ENCODE results near the gene SLC39A10.
"Not testable (repeated sequence)": the region's sequence is repeated elsewhere in the genome, so short reads cannot be mapped to it uniquely, and the experiment has no call there.

The SLC39A10 gene

DNA sequence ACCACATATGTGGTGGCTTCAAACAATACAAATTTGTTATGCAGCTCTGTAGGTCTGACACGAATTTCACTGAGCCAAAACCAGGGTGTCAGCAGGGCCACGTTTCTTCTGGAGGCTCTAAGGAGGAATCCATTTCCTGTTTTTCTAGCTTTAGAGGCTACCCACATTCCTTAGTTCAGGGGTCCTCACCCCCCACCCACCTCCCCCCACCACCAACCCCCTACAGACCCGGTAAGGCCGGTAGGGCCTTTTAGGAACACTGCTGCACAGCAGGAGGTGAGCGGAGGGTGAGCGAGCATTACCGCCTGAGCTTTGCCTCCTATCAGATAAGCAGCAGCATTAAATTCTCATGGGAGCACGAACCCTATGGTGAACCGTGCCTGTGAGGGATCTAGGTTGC lies 10.6 kb upstream of the SLC39A10 start:
- DNase-seq (ENCODE audit: low spot score): no peak

DNA sequence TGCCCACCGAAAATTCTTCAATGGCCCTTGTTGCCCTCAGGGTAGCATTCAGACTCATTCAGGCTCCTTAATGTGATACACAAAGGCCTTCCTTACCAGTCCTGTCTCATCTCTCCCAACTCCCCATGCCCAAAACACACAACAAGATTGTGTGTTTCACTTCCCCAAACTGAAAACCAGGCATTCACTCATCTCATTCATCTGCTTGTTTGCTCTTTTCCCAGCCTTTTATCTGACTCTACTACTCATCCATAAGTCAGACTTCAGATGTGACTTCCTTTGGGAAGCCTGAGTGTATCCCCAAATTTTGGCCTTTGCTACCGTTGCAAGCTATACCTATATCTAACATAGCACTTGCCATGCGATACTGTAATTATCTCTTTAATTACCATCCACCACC lies 9.7 kb upstream of the SLC39A10 start:
- DNase-seq (ENCODE audit: low spot score): no peak

DNA sequence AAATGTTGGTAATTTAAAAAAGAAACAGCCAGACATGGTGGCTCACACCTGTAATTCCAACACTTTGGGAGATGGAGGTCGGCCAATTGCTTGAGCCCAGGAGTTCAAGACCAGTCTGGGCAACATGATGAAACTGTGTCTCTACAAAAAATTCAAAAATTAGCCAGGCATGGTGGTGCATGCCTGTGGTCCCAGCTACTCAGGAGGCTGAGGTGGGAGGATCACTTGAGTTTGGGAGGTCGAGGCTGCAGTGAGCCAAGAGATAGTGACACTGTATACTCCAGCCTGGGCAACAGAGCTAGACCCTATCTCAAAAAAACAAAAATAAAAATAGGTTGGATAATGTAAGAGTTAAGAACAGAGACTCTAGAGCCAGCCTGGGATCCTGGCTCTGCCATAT lies 8.7 kb upstream of the SLC39A10 start:
- not testable (repeated sequence) for DNase-seq (ENCODE audit: low spot score)

DNA sequence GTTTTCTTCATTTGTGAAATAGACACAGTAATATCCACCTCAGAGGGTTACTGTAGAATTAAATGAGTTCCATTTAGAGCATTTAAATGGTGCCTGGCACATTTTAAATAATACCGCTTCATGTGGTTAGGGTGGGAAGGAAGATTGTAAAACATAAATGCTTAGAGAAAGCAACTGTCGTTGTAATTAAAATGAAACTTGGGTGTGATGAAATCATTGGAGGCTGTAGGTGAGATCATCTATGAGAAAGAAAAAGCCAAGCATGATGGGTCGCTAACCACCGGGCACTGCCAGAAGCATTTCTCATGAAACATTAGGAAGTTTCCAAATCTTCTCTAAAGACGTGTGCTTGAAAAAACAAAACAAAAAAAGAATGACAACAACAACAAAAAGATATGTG lies 8.2 kb upstream of the SLC39A10 start:
- DNase-seq (ENCODE audit: low spot score): no peak

DNA sequence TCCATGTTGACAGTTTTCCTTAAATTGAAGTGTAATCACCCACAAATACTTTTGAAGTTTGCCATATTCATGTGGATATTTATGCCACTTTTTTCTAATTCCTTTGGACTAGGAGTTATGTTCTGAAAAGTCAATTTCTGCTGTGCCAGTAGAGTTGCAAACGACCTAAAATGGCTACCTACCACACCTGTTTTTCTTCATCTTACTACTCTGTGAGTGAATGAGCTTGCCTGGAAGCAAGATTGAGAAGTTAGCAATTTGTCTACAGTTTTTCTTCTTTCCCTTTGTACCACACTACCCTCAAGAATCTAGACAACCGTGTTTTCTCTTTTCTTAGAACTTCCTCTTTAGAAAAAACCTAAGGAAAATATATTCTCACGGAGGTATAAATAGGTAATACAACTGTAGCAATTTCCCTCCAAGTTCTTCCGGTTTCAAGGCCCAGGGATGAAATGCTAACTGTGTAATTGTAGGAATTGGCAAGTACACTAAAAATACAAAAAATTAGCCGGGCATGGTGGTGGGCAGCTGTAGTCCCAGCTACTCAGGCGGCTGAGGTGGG lies 7.3 kb upstream of the SLC39A10 start:
- no peak for DNase-seq (ENCODE audit: low spot score)

DNA sequence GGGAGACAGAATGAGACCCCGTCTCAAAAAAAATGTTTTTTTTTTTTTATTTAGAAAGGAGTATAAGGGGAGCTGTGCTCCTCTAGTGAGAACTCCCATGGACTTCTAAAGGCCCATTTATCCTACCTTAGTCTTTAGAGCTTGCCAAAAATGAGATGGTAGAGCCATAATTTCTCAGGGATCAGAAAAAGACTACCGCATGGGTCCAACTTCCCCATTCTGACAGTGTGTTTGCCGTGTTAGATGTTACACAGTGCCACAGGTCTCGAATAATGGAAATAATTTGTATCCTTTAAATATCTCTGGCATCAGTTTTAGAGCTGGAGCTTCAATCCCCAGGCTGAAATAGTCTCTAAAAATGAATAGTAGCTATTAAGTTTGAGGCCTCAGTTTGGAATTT lies 6.0 kb upstream of the SLC39A10 start:
- no peak for DNase-seq (ENCODE audit: low spot score)

DNA sequence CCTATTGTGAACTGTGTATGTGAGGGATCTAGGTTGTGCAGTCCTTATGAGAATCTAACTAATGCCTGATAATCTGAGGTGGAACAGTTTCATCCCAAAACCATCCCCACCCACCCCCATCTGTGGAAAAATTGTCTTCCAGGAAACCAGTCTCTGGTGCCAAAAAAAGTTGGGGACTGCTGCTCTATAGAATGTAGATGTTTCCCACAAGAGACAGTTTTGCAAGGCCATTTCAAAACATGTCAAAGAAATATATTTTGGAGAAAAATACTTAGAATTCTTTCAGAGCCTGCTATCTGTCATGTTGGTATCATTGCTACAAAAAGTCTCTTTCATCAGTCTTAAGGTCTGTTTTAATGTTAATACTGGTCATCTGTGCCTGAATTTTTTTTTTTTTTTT lies 4.1 kb upstream of the SLC39A10 start:
- no peak for DNase-seq (ENCODE audit: low spot score)

DNA sequence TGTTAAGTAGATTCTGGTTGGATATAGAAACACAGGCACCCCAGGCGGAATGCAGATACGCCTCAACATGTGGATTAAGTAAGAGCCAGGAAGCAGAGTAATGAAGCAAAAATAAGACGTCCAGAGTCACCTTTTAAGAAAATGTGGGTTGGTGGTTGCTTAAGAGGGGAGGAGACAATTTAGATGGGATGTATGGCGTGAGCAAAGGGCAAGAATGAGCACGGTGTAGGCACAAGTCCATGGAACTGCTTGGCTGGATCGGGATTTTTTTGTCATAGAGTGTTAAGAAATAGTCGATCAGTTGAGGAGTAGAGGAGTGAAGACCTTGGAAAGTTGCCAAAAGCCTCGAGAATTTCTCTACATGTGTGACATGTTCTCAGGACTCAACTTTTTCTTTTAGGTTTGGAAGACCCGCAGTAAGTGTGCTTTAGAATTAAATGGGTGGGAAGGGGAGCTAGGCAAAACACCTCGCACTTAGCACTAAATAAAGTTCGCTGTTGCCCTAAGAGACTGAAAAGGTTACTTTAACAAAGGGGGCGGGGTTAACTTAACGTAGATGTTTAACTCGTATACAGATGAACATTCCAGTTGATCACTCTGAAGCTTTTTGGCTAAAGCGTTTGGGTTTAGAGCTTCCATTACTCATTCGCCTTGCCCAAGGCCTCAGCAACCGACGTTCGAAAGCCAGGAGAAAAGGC lies 716 bp upstream of the SLC39A10 start:
- no peak for DNase-seq (ENCODE audit: low spot score)

DNA sequence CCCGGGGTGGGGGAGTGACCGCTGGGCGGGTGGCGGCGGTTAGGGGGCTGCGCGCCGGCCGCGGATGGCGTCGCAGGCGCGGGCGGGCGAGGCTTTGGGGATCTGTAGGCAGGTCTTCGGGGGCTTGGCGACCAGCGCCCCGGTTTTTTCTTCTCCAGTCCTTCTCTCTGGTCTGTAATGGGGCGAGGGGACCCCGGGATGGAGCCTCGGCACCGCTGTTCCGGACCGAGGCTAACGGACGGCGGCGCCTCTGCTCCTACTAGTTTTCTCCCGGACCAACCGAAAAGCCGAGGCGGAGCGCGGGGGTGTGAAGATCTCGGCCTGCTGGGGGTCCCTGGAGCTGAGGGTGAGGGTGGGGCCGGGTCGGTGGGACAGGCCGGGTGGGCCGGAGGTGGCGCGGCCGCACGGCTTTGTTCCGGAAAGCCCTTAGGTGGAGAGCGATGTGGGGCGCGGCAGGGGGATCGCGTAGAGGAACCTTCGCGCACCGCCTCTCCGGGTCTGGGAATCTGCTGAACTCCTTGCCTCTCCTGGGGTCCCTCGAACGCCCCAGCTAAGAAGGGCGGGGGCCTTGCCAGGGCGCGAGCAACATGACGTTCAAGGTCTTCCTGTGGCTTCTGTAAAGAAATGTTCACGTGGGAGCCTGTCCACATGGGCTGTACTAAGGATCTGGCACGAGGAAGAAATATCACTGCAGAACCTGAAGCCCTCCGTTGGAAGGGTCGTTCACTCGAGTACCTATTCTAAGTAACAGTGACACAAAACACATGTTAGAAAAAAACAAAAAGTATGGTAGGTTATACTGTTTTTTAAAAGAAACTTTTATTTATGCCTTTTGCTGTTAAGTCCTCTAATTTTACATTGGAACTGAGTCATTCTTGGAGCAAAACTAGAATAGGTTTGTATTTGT lies 861 bp downstream of the SLC39A10 start:
- peak; percentile 81 for DNase-seq (ENCODE audit: low spot score)

DNA sequence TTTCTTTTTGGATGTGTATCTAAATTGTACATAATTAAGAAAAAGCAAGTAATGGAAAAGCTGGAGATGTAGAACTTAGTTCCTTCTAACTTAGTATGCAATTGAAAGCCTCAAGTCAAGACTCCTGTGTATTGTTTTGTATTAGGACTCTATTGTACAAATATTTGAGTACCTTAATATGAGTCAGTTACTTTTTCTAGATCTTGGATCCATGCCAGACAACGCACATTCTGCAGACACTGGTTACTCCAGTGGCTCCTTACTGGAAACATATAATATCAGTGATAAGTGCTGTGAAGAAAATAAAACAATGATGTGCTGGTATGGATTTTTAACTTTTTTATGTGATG lies 1.5 kb downstream of the SLC39A10 start:
- peak; percentile 53 for DNase-seq (ENCODE audit: low spot score)

DNA sequence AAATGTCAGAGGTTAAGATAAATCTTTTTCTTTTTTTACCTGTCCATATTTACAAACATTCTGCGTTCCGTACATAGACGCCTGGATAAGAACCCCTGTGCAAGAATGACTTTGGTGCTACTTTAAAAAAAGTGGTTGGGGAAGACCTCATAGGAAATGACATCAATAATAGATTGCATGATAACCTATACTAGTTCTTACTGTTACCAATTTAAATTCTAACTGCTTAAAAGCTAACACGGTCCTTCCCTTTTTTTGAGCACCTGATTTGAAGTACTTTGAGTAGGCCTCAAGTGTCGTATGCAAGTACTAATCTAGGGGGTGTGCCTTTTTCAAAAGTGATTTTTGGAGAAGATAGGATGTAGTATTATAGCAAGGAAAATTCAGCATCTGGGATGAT lies 2.1 kb downstream of the SLC39A10 start:
- peak; percentile 13 for DNase-seq (ENCODE audit: low spot score)

DNA sequence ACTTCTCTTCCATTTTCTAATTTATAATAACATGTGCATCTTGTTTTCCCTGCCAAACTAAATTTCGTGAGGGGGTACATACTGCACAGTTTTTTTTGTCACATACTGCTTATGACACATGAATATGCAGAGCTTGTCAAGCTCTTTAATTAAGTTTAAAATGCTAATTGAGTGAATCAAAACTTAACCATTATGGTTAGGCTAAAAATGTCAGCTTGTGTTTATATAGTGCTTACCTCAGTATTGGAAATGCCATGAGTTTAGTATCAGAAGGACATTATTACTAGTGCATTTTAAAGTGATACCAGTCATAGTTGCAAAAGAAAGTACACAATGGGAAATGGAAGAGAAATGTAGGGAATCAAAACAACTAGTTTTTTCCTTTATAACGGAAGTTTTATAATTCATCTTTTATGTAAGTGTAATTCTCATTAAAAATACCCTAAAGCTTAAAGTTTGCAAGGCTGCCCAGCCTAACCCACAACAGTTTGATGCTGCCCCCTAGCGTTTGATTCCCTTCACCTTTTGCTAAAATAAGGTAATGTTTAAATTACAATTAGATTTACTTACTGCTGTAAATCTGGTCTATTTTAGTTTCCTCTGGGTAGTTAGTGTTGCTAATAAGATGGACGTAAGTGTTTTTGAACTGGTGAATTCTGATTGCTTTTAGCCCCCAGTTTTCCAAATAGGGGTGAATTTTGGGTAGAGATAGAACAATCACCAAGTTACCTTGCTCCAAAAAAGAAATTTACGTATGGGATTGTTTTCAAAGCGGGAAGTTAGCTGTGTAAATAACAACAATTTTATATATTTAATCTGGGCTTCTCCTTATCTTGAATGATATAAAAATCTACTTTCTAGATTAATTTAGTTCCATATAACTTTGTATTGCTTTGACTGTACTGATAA lies 3.2 kb downstream of the SLC39A10 start:
- DNase-seq (ENCODE audit: low spot score): peak; percentile 82

DNA sequence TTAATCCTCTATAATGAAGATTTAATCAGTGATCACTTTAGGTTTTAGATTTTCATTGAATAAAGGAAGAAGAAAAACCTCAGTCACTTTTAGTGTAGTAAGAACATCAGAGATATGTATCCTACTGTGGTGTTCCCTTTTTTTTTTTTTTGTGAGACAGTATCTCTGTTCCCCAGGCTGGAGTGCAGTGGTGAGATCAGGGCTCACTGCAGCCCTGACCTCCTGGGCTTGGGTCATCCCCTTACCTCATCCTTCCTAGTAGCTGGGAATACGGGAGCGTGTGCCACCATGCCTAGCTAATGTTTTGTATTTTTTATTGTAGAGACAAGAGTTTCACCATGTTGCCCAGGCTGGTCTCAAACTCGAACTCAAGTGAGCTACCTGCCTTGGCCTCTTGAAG lies 5.1 kb downstream of the SLC39A10 start:
- no peak for DNase-seq (ENCODE audit: low spot score)

DNA sequence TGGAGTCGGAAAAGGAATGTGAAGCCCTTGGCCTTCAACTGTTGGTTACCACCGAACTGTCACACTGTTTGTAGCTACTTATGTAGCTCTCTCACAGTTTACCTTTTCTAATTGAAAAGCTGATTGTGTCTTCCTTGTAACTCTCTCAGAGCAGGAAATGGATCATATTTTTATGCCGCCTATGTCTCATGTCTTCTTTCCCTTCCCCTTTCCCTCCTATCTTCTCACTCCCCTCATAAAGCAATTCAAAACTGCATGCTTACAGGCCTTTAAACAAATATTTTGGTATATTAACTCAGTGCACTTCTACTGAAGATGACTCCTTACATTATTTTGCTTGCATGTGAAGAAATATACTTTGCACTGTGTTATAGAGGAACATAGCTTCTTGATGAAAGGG lies 6.0 kb downstream of the SLC39A10 start:
- DNase-seq (ENCODE audit: low spot score): no peak

DNA sequence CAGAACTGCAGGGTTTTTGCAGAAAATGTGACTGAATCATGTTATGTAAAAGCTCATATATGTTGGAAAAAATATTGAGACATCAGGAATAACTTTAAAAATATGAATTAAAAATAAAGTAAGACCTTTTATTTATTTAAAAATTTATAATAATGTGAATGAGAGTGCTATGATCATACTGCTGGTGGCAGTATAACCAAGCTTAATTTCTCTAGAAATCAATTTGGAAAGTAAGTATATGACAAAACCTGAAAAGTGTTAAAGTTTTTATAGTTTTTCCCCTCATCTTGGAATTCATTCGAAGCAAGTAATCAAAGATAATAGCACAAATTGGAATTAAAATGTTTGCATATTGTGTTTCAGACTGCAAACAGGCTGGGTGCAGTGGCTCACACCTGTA lies 7.5 kb downstream of the SLC39A10 start:
- DNase-seq (ENCODE audit: low spot score): no peak

DNA sequence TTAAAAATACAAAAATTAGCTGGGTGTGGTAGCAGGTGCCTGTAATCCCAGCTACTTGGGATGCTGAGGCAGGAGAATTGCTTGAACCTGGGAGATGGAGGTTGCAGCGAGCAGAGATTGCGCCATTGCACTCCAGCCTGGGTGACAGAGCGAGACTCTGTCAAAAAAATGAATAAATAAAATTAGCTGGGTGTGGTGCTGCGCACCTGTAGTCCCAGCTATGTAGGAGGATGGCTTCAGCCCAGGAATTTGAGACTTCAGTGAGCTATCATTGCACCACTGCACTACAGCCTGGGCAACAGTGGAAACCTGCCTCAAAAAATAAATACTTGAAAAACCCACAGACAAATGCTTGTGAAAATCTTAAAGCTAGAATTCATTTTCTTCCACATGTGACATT lies 8.1 kb downstream of the SLC39A10 start:
- not testable (repeated sequence) for DNase-seq (ENCODE audit: low spot score)

DNA sequence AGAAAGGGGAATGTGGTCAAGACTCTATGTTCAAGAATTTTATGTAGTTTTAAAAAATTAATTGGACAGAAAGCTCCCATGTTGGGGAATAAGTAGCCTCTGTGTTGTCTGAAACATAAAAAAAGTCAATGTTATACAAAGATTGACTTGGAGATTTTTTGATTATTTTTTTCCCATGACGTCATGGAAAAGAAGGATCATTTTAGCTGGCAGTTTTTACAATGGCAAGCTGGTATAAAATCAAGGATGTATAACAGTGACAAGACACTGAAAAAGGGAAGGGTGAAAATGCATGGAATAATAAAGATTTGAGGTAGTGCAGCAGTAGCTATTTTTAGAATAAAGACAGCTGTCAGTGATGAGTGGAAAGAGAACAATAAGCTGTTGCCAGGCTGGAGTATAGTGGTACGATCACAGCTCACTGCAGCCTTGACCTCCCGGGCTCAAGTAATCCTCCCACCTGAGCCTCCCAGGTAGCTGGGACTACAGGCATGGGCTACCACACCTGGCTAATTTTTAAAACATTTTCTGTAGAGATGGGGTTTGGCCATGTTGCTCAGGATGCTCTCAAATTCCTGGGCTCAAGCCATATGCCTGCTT lies 9.2 kb downstream of the SLC39A10 start:
- no peak for DNase-seq (ENCODE audit: low spot score)

DNA sequence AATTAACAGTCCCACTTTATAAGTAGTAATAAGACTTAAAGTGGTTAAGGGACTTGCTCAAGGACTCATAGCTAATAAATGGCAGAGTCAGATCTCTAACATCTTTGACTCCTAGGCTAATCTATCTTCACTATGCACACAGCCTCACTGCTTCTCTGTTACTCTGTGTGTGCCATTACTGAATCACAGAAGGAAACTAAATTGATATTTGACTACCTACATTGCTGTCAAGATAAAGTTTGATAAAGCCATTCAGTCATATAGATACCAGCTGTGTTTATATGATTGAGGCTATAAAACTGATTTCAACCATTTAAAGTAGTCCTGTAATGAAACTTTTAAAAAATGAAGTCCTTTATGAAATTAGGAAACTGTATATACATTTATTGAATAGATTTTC lies 10.9 kb downstream of the SLC39A10 start:
- DNase-seq (ENCODE audit: low spot score): no peak

DNA sequence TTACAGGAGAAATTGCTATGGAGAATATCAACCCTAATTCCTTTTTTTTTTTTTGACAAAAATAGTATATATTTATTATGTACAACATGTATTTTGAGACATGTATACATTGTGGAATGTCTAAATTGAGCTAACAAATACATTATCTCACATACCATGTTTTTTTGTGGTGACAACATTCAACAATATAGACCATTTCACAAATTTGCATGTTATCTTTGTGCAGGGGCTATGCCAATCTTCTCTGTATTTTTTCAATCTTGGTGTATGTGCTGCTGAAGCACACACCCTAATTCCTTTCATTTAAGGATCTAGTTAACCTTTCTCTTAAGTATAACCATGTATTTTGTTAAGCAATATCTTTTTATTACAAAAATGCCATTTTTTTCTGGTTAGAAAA lies 13.2 kb downstream of the SLC39A10 start:
- no peak for DNase-seq (ENCODE audit: low spot score)

DNA sequence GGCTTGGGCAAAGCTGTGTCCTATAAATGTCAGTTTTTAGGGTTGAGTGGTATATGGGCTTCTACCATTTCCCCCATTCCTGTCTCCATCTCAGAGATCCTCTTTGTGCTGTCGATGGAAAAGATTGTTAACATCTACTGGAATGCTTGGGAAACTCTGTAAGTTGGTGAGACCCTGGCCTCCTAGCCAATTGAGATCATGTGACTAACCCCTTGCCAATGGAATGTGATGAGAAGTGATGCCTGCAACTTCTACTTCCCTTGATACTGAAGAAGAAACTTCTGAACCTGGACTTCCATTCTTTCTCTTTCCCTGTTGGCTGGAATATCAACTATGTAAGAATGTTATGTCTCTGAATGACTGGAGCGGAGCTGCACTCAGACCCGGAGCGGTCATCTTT lies 14.5 kb downstream of the SLC39A10 start:
- no peak for DNase-seq (ENCODE audit: low spot score)

DNA sequence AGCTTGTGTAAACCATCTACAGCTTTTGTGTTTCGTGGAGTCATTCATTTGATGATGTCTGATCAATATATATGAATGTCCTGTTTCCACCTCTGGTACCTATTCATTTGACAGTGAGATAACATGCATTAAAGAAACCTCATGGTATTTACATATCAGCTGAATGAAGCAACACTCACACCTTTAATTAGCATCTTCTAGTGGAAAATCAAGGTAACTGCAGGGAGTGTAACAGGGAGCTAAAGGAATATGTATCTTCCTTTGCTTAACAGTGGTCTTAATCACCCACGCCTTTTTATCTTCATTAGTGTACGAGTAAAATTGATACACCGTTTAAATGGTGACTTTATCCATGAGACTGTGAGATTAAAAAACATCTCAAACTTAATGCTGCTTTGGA lies 15.6 kb downstream of the SLC39A10 start:
- DNase-seq (ENCODE audit: low spot score): no peak

All from cerebellar cortex (tissue), 1 donor.